GM12874 (cell line): ENCODE data around the gene LSAMP.

Experiments
- CTCF ChIP-seq: IDR thresholded peaks from 2 replicates; pipeline ENCODE4 v1.5.1; 2011; ENCODE audit warnings: low read depth, mild to moderate bottlenecking, control low read depth, low read length, moderate library complexity; ENCODE audit not compliant: insufficient read depth

The LSAMP gene

GRCh38 chr3:116242825-116243224 lies 202.5 kb downstream of the LSAMP start:
- TF ChIP-seq CTCF, result no peak

DNA sequence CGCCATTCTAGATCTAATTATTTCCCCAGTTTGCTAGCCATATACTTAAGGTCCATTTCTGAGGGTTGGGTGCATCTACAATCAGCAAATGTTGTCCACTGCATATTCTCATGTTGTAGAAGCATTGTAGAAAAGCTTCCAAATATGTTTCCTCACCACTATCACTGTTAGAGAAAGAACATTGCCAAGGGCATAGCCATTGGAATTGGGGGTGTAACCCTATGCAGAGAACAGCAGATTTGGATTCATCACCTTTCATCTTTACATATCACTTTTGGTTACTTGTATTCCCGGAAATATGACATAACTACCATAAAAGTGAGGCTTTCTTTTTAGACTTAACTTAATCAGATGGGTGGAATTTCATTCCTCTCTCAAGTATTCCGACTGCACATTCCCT lies 203.6 kb downstream of the LSAMP start:
- TF ChIP-seq CTCF, result no peak

- no peak for TF ChIP-seq CTCF
Observed at GRCh38 chr3:116240261-116240660, 205.0 kb downstream of the LSAMP start.

DNA sequence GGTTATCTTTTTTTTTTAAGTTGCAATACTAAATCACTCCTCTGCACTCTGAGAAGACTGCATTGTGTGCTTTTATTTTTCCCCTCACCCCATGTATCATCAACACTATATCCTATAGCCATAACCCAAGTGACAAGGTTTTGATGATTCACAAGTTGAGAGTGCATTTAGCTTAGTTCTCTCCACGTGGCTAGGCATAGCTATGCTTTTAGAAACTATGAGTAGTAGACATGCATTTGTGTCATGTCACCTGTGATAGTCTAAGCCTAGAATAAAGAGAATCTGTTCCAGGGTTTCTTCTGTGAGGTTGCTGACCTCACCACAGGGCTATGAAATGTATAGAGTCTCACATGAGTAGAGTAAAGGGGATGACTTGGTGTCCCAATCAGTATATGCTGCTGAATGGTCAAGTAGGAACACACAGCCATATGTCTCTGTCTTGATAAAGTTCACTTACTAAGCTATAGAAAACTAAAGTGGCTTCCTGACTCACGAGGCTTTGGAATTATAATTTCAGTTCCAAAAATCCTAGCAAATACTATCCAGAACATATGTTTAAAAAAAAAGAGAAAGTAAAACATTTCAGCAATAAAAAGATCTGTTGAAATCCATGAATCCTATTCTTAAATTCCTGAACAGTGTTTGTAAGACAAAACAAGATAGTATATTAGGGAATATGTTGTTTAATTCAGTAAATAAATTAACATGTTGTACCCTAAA lies 206.3 kb downstream of the LSAMP start:
- no peak for TF ChIP-seq CTCF

DNA sequence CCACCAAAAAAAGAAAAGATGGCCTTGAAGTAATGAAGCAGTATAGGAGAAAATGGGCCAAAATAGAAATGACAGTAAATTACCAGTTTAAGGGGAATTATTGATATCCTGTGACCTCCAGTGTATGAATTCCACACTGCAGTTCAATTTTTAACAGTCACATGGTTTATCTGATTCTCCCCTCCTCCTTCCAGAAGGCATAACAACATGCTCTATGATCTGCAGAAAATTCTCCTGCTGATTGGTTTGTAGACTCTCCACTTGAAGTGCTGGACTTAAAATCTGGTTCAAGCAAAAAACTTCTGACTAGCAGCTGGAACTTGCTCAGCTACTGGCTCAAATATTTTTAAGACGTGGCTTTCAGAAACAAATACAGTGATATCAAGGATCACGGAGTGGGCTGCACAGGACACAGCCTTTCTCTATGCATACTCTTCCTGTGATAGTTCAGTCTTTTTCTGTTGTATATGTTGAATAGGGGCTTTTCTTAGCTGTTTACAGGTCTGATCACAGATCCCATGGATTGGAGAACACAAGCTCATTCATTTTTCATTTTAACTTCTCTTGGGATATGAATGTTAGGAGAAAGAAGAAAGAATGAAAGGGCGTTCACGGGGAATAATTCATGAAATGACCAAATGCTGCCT lies 211.5 kb downstream of the LSAMP start:
- no peak for TF ChIP-seq CTCF

GRCh38 chr3:116230431-116231020 lies 214.8 kb downstream of the LSAMP start:
- TF ChIP-seq CTCF, result no peak

- no peak for TF ChIP-seq CTCF
Observed at GRCh38 chr3:116226266-116226665, 219.0 kb downstream of the LSAMP start.
